IPS-NIHi7 (cell line): ENCODE results near the gene RGS13.

Experiments used
- DNase-seq: peaks from one replicate; pipeline ENCODE4 v3.0.0; 2012; ENCODE audit warnings: mixed read lengths; ENCODE audit errors: extremely low spot score

The RGS13 gene

GRCh38 chr1:192626366-192627179 is 9.4 kb upstream of the RGS13 start:
- DNase-seq = no peak

- no peak for DNase-seq
These were observed 8.0 kb upstream of the RGS13 start for GRCh38 chr1:192627901-192628300.

DNA sequence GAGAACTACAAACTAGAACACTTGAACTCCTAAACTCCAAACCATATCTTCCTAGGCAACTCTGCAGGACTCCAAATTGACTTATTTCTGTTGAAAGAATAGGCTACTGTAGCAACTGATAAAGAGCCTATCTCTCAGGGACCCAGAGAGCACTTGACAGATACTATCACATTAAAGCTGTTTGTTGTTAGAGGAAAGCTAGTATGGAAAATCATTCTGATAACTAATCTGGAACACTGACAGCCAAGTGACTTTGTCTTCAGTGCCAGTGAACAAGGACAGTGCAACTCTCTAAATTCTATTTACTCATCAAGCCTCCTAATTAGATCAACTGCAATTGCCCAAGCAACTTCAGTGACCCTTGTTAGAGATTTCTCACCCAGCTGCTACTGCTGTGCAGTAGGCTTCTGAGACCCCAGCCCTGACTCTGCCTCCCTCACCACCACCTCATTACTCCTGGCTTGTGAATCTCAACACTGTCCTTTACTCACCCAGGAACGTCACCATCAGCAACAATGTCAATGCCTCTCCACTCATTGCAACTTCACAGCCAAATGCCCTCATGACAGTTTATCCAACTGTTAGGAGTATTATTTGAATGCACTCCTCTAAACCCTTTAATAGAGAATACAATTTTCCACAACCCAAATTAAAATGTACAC is 7.4 kb upstream of the RGS13 start:
- no peak for DNase-seq

- no peak for DNase-seq
These were observed 6.3 kb upstream of the RGS13 start for GRCh38 chr1:192629612-192630011.

DNA sequence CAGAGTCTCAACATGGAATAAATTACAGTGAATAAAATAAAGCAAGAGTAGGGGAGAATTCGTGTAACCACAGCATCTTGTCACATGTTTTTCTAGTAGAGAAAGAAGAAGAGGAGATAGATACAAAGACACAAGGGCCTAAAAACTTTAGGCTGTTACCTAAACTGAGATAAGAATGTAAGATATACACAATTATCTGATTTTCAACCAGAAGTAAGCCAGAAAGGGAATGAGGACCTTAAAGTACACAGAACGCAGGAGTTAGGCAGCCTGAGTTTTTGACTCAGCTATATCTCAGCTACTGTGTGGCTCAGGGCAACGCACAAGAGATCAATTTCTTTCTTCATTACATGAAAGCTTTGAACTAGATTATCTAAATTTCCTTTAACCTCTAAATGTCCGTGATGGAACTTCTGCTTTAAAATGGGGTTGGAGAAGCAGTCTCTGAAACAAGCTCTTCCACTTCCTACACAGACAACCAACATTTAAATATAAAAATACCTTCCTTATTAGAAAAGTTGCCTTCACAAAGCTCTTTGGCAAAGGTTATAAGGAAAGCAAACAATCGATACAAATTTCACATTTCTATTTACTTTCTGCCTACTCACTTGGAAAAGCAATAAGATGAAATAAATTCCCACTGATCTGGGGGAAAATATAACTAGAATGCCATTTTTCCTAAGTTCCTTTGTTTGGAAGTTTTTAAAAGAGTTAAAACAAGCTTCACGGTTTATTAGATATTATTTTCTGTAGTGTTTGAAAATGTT is 5.2 kb upstream of the RGS13 start:
- DNase-seq = no peak

- DNase-seq = no peak
These were observed 4.2 kb upstream of the RGS13 start for GRCh38 chr1:192631749-192632148.

- no peak for DNase-seq
These were observed 3.8 kb upstream of the RGS13 start for GRCh38 chr1:192632188-192632587.

DNA sequence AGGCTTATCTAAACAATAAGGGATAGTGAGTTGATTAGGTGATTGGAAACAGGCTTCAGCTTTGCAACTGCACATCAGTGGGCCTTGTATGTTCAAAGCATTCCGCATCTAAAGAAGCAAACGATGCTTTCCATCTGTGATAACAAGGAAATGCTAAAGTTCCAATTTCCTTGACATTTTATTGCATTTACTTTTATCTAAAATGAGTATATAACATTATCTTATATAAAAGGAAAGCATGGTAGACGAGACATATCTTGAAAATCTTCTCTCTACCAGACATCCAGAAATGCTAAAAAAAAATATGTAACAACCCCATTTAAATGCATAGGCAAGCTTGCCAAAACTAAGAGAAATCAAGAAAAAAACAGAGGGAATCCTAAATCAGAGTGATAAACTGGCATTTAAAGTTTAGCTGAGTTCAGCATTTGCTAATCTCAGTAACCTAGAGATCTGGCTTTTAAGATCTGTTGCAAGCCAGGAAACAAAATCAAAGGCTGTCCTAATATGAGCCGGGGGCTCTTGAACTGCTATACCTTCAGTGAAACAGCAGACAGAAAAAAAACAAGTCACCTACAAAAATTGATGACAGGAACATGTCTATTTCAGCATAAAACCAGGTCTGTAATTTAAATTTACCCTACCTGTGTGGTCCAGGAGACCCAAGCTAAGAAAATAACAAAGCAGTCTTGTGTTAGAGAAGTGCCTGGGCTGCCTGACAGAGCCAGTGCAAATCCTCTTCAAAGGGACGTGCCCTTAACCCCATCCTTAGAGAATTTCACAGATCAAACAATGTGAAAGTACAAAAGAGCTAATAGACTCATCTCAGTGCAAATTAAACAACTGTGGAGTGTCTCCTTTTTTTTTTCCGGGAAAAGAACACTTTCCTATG is 3.1 kb upstream of the RGS13 start:
- DNase-seq = no peak

GRCh38 chr1:192633533-192634253 is 2.3 kb upstream of the RGS13 start:
- no peak for DNase-seq

- no peak for DNase-seq
These were observed 906 bp upstream of the RGS13 start for GRCh38 chr1:192635041-192635440.

GRCh38 chr1:192639607-192640368 is 3.8 kb downstream of the RGS13 start:
- no peak for DNase-seq

DNA sequence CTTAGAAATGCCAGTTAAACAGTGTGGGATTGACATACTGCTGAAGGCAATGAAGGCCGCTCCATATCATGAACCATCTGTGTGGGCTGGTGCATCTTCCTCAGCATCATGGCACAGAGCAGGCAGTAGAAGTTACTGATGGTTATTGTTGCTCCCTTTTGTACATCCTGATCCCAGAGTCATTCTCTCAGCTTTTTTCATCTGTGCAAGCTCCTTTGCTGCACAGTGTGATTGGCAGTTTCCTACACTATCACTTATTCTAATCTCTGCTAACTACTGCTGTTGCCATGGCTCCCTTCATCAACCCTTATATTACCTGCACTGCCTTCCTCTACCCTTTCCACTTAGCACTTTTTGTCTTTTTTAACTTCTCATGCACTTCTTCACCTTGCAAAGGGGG is 16.2 kb downstream of the RGS13 start:
- no peak for DNase-seq

DNA sequence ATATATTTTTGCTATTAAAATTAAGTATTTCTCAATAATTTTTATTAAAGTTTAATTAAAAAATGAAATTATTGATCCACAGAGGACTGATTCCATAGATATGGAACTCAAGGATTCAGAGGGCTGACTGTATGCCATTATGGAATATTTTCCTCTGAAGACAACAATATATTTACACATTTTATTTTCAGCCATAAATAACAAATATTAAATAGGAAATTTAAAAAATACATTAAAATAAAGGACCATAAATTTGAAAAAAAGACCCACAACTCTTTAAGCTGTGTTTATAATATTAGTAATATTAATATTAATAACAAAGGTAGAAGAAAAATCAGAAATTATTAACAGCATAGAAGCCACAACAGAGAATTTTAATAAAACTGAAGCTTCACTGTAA is 18.2 kb downstream of the RGS13 start:
- no peak for DNase-seq

GRCh38 chr1:192654591-192655251 is 18.8 kb downstream of the RGS13 start:
- DNase-seq = no peak

DNA sequence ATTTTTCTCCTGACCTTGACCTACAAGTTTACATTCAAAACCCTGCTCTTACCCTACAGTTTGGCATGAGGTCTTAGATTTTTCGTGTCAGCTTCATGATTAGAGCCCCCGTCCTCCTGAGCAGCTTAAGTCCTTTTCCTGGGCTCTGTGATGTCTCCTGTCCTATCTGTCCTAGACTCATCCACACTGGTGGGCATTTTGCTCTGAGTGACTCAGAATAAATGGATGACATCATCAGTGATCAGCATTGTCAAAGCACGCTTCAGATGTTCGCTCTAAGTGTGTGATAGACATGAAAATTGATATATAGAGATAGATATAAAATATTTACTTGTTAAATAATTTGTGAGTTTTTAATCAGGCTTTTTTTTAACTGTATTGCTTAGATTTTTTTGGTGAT is 21.8 kb downstream of the RGS13 start:
- no peak for DNase-seq

GRCh38 chr1:192658255-192658654 is 22.3 kb downstream of the RGS13 start:
- no peak for DNase-seq

DNA sequence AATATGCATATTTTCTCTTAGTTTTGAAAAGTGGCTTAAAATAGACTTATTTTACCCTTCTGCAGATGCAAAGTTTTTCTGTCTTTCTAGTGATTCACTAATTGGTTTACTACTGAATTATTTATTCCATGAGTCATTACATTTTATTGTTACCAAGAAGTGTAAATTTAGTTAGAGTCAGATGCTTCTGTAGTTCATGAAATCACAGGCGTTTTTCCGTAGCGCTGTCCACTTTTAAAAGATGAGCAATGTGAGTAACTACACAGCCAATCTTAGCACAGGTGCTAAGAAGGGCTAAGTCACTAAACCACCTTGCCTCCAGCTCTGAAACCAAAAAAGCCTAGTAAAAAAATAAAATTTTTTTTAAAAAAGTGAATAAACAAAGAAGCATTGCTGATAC is 24.7 kb downstream of the RGS13 start:
- DNase-seq = no peak

GRCh38 chr1:192668409-192668983 is 32.5 kb downstream of the RGS13 start:
- DNase-seq = no peak

DNA sequence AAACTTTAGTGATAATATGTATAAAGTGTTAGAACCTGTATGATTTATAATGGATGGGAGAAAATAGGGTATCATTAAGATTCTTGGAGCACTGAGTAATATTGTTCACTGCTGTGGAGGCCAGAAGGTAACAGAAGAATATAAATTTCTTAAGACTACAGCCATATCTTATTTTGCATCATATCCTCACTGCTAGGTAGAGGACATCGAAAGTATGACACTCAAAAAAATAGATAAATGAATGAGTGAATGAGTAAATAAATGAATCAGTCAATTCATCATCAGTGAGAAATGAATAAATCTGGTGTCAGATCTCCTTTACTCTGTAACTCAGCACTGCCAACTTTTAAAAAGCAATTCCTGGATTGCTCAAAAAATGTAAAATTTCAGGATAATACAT is 33.2 kb downstream of the RGS13 start:
- DNase-seq = no peak
